HCT116 (cell line): ENCODE results near the gene ARHGEF25. TPM values are rescaled to one million over a fixed set of nuclear protein-coding genes. Genes with fewer than 3 reads are reported as not detected.
"Not testable (repeated sequence)": the region's sequence is repeated elsewhere in the genome, so short reads cannot be mapped to it uniquely, and the experiment has no call there.

Experiments used
- ATAC-seq: fragments of 200-7000 bp; cut with Tn5 transposase; 2 replicates; pipeline ENCODE4 v1.9.1; 2020; ENCODE audit warnings: mild to moderate bottlenecking, moderate library complexity
- BruUV-seq: library from RNA; stranded (reverse); fragments of 400-500 nt; replicated peaks from 2 replicates; lab custom pipeline; 2021; lab: Mats Ljungman, UMichigan
- CTCF ChIA-PET: fragments of 300-600 bp; sonication (Branson Sonifier 250); formaldehyde crosslinking; loops from one replicate; lab custom pipeline; 2021; ENCODE audit warnings: antibody characterized with exemption; lab: Charles Lee
- POLR2A ChIA-PET: fragments of 300-600, 350-600 bp; sonication (Branson Sonifier 250); formaldehyde crosslinking; loops from one replicate; lab custom pipeline; 2021; ENCODE audit warnings: antibody characterized with exemption; lab: Charles Lee
- RAD21 ChIA-PET, 2 experiments: fragments of 300-600 bp; sonication (Branson Sonifier 250); formaldehyde crosslinking; loops; one replicate each; lab custom pipeline; 2023; ENCODE audit warnings: low total read pairs in 2 of 2; ENCODE audit not compliant: uncharacterized antibody in 2 of 2, unreplicated experiment in 2 of 2, low non-redundant PET in 1 of 2; lab: Charles Lee
- DNase-seq: peaks from one replicate; pipeline ENCODE4 v3.0.0-alpha.2; 2010; ENCODE audit warnings: low read depth, low spot score
- H2AFZ ChIP-seq: fragments of 200-600 bp; shearing (Covaris generic), sonication (generic); 2 replicates; pipeline ENCODE4 v1.6.1; 2017; ENCODE audit warnings: low read depth, mixed run types, mixed read lengths, antibody characterized with exemption, low read length; ENCODE audit not compliant: poor library complexity, severe bottlenecking
- H3K27ac ChIP-seq: 2 replicates; pipeline ENCODE4 v1.5.1; 2012; ENCODE audit warnings: low read depth, low read length
- H3K27me3 ChIP-seq: fragments of 200-600 bp; sonication (generic); 2 replicates; pipeline ENCODE4 v1.6.1; 2016; ENCODE audit warnings: mixed run types, low read length, mixed read lengths; ENCODE audit not compliant: insufficient read depth
- H3K36me3 ChIP-seq, 2 experiments: fragments of 200-500 bp in 1 of 2; fragments of 200-600 bp in 1 of 2; sonication (Bioruptor generic) in 1 of 2; sonication (generic) in 1 of 2; 2 replicates each; pipeline versions ENCODE4 v1.5.1 to v1.6.1; 2014 to 2016; ENCODE audit warnings: low read length in 2 of 2, inconsistent platforms in 1 of 2, mixed read lengths in 1 of 2, mixed run types in 1 of 2; ENCODE audit not compliant: insufficient read depth in 2 of 2, control insufficient read depth in 1 of 2
- H3K4me1 ChIP-seq, 2 experiments: fragments of 200-600 bp in 1 of 2; sonication (generic) in 1 of 2; 2 replicates each; pipeline versions ENCODE4 v1.5.1 to v1.6.1; 2012 to 2017; ENCODE audit warnings: low read length in 2 of 2, inconsistent platforms in 1 of 2, mild to moderate bottlenecking in 1 of 2, mixed read lengths in 1 of 2, mixed run types in 1 of 2, moderate library complexity in 1 of 2; ENCODE audit not compliant: insufficient read depth in 2 of 2, control insufficient read depth in 1 of 2
- H3K4me2 ChIP-seq: fragments of 200-600 bp; sonication (generic); 2 replicates; pipeline ENCODE4 v1.6.1; 2017; ENCODE audit warnings: mixed run types, low read length, mixed read lengths
- H3K4me3 ChIP-seq, 2 experiments: fragments of 200-600 bp in 1 of 2; sonication (generic) in 1 of 2; replicated peaks in 1 of 2; 2 replicates each; pipeline ENCODE4 v1.5.1; 2011 to 2016; ENCODE audit warnings: low read length in 2 of 2, control low read depth in 1 of 2, low read depth in 1 of 2, mild to moderate bottlenecking in 1 of 2, mixed read lengths in 1 of 2, mixed run types in 1 of 2
- H3K79me2 ChIP-seq: fragments of 200-600 bp; sonication (generic); 2 replicates; pipeline ENCODE4 v1.6.1; 2017; ENCODE audit warnings: mild to moderate bottlenecking, mixed run types, low read length, moderate library complexity, mixed read lengths; ENCODE audit not compliant: insufficient read depth
- H3K9ac ChIP-seq: fragments of 200-600 bp; sonication (generic); 2 replicates; pipeline ENCODE4 v1.6.1; 2016; ENCODE audit warnings: low read length, mixed read lengths
- H3K9me2 ChIP-seq: fragments of 200-600 bp; sonication (generic), shearing (Covaris generic); 2 replicates; pipeline ENCODE4 v1.6.1; 2017; ENCODE audit warnings: mixed run types, mild to moderate bottlenecking, moderate library complexity; ENCODE audit not compliant: insufficient read depth
- H3K9me3 ChIP-seq, 2 experiments: fragments of 200-500 bp in 1 of 2; fragments of 200-600 bp in 1 of 2; sonication (Bioruptor generic) in 1 of 2; sonication (generic) in 1 of 2; 2 replicates each; pipeline ENCODE4 v1.6.1; 2014 to 2017; ENCODE audit warnings: low read length in 2 of 2, mixed read lengths in 2 of 2, inconsistent platforms in 1 of 2, low read depth in 1 of 2, mild to moderate bottlenecking in 1 of 2, mixed run types in 1 of 2, moderate library complexity in 1 of 2; ENCODE audit not compliant: control insufficient read depth in 1 of 2, insufficient read depth in 1 of 2
- H4K20me1 ChIP-seq: fragments of 200-600 bp; sonication (generic), shearing (Covaris generic); 2 replicates; pipeline ENCODE4 v1.6.1; 2017; ENCODE audit warnings: mixed run types, mild to moderate bottlenecking, moderate library complexity; ENCODE audit not compliant: insufficient read depth
- CBX3 ChIP-seq: IDR thresholded peaks from 2 replicates; pipeline ENCODE4 v1.6.1; 2012; ENCODE audit warnings: low read depth
- JUND ChIP-seq: IDR thresholded peaks from 2 replicates; pipeline ENCODE4 v1.6.1; 2012
- SP1 ChIP-seq: IDR thresholded peaks from 2 replicates; pipeline ENCODE4 v1.6.1; 2012; ENCODE audit warnings: low read depth
- YY1 ChIP-seq: IDR thresholded peaks from 2 replicates; pipeline ENCODE4 v1.6.1; 2011; ENCODE audit warnings: low read length, low read depth, moderate library complexity, mild to moderate bottlenecking; ENCODE audit not compliant: insufficient replicate concordance; ENCODE audit errors: extremely low read depth
- ZBTB33 ChIP-seq: IDR thresholded peaks from 2 replicates; pipeline ENCODE4 v1.6.1; 2011; ENCODE audit warnings: mild to moderate bottlenecking, low read length, moderate library complexity; ENCODE audit not compliant: insufficient replicate concordance; ENCODE audit errors: extremely low read depth
- intact Hi-C: fragments of 100-400 bp; cut with micrococcal nuclease; formaldehyde crosslinking; loops from 2 replicates; pipeline ENCODE4 v1.10.0; 2022
- total RNA-seq: library from RNA; stranded (reverse); gene quantifications from one replicate; pipeline ENCODE4 v1.2.1, GENCODE V29; 2021; ENCODE audit not compliant: unreplicated experiment
- TF ChIP-seq, protein P1 (sequence below), 3 experiments: fragments of 200-600 bp in 1 of 3; sonication (generic) in 1 of 3; IDR thresholded peaks in 2 of 3; conservative IDR thresholded peaks in 1 of 3; 2 replicates each; pipeline ENCODE4 v1.5.1; 2012 to 2017; ENCODE audit warnings: low read depth in 2 of 3, low read length in 2 of 3, antibody characterized with exemption in 1 of 3, borderline replicate concordance in 1 of 3, control low read depth in 1 of 3, mild to moderate bottlenecking in 1 of 3, mixed read lengths in 1 of 3, mixed run types in 1 of 3, moderate library complexity in 1 of 3; ENCODE audit not compliant: insufficient read depth in 1 of 3

Gene ARHGEF25
- total RNA-seq, 1 experiment from 2014 or later: 3.6 TPM

- TF ChIP-seq, protein P1, sequence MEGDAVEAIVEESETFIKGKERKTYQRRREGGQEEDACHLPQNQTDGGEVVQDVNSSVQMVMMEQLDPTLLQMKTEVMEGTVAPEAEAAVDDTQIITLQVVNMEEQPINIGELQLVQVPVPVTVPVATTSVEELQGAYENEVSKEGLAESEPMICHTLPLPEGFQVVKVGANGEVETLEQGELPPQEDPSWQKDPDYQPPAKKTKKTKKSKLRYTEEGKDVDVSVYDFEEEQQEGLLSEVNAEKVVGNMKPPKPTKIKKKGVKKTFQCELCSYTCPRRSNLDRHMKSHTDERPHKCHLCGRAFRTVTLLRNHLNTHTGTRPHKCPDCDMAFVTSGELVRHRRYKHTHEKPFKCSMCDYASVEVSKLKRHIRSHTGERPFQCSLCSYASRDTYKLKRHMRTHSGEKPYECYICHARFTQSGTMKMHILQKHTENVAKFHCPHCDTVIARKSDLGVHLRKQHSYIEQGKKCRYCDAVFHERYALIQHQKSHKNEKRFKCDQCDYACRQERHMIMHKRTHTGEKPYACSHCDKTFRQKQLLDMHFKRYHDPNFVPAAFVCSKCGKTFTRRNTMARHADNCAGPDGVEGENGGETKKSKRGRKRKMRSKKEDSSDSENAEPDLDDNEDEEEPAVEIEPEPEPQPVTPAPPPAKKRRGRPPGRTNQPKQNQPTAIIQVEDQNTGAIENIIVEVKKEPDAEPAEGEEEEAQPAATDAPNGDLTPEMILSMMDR (IDR thresholded peaks at IDR 0.05 in 2 of 3, conservative IDR thresholded peaks at IDR 0.05 in 1 of 3; ENCODE audit: borderline replicate concordance in 1 of 3, insufficient read depth in 1 of 3, low read depth in 2 of 3, low read length in 2 of 3): peak; percentile 74 to 84 (median 77); a peak in 5 of 6 replicates
- peak; percentile 5 for TF ChIP-seq YY1
- no peak for TF ChIP-seq SP1
- no peak for TF ChIP-seq ZBTB33
- TF ChIP-seq CBX3: peak; percentile 70; the same call in 1 of the 2 replicates
- TF ChIP-seq JUND: no peak
Observed at GRCh38 chr12:57632958-57633840, 22.0 kb downstream of the ARHGEF25 start, which contains the start of gene B4GALNT1 (continued).

DNA sequence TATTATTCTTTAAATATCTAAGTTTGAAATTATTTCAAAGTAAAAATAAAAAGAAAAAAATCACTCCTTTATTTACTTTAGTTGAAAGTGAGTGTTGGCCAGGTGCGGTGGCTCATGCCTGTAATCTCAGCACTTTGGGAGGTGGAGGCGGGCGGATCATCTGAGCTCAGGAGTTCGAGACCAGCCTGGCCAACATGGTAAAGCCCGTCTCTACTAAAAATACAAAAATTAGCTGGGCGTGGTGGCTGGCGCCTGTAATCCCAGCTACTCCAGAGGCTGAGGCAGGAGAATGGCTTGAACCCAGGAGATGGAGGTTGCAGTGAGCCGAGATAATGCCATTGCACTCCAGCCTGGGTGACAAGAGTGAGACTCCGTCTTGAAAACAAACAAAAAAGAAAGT, 25.5 kb downstream of the ARHGEF25 start:
- H3K9me3 ChIP-seq, H3K9ac ChIP-seq, H3K79me2 ChIP-seq, BruUV-seq, H3K27me3 ChIP-seq, RAD21 ChIA-PET, ATAC-seq, H3K27ac ChIP-seq, intact Hi-C loops, H3K36me3 ChIP-seq, H3K4me2 ChIP-seq, H4K20me1 ChIP-seq, H3K4me3 ChIP-seq, DNase-seq, H3K9me2 ChIP-seq, H2AFZ ChIP-seq: not testable (repeated sequence)
- CTCF ChIA-PET: interaction anchor here (1.2 kb wide), 1 partner anchor 53 kb away, joined by 4 read pairs; no protein-coding TSS in a partner anchor
- POLR2A ChIA-PET: interaction anchor here (1.6 kb wide), 1 partner anchor 108 kb away, joined by 4 read pairs; the partner anchor contains the start of gene TSPAN31
- H3K4me1 ChIP-seq: peaks cover 8 to 17% of the 10 kb centered on the region in 2 experiments
